ENCODE data around the gene CCDC3. TPM values are rescaled to one million over a fixed set of nuclear protein-coding genes. Genes with fewer than 3 reads are reported as not detected.
A peak's percentile ranks its signal among the peaks of the same experiment; 100 is the strongest.
"Not testable (repeated sequence)": the region's sequence is repeated elsewhere in the genome, so short reads cannot be mapped to it uniquely, and the experiment has no call there.

Gene CCDC3
- 22.1 TPM for polyA plus RNA-seq (ENCODE audit: insufficient read length)

GRCh38 chr10:13001041-13001886, at the start of gene CCDC3:
Gene CCDC3 (minus strand): TSS chr10:13001713. CDS start chr10:13001570, 143 bp downstream.
- DNase-seq, result no peak

GRCh38 chr10:13051126-13051694, 49.7 kb upstream of the CCDC3 start:
- no peak for DNase-seq

- DNase-seq, result no peak
These were observed 48.4 kb upstream of the CCDC3 start for GRCh38 chr10:13049774-13050420.

GRCh38 chr10:13048762-13049161, 47.2 kb upstream of the CCDC3 start:
- no peak for DNase-seq

- no peak for DNase-seq
These were observed 46.2 kb upstream of the CCDC3 start for GRCh38 chr10:13047529-13048206.

DNA sequence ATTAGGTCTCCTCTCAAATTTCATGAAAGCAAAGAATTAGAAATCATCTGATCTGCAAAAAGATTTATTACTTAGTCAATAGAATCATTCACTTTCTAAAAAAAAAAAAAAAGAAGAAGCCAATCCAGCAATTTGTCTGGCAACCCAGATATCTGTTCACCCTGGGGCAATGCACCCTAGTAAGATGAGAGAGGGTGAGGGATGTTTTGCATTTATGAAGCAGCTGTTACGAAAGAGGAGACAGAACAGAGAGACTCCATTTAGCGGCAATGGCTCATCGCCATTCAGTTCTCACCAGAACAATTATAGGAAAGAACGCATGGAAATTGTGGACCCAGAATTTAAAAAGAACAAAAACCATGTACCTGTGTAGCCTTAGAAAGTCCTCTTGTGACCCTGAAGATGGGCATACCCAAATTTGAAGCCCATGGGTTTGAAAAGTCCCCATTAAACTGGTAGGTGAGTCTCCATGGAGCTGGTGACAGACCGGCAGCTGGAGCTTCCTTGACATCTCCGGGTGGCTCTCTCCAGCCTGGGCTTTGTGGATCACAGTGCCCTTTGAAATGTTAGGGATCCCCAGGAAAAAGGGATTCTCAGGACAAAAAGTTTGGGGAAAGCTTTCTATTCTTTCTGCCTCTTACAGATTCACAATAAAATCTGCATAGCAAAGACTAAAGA, 45.5 kb upstream of the CCDC3 start:
- DNase-seq, result no peak

DNA sequence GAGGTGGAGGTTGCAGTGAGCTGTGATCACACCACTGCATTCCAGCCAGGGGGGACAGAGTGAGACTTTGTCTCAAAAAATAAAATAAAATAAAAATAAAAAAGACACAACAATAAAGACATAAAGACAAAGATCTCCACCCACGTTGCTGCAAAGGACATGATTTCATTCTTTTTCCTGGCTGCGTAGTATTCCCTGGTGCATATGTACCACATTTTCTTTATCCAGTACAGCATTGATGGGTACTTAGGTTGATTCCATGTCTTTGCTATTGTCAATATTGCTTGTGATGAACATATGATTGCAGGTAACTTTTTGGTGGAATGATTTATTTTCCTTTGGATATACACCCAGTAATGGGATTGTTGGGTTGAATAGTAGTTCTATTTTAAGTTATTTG, 42.0 kb upstream of the CCDC3 start:
- DNase-seq, result no peak

DNA sequence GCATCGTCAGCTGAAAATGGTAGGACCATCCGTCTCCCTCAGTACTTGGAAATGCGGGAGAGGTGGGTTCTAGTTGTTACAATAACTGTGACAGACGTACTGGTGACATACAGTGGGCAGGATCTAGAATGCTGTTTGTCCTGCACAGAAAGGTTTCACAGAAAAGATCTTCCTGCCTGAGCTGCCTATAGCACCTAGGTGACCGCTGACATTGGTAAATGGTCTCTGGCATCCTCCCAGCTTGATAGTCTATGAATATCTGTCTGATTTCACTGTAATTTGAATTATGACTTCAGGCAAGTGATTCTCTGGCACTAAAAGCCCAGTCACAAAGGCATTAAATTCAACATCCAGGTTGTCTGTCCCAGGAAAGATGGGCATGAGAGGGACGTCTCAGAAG, 38.2 kb upstream of the CCDC3 start:
- no peak for DNase-seq

DNA sequence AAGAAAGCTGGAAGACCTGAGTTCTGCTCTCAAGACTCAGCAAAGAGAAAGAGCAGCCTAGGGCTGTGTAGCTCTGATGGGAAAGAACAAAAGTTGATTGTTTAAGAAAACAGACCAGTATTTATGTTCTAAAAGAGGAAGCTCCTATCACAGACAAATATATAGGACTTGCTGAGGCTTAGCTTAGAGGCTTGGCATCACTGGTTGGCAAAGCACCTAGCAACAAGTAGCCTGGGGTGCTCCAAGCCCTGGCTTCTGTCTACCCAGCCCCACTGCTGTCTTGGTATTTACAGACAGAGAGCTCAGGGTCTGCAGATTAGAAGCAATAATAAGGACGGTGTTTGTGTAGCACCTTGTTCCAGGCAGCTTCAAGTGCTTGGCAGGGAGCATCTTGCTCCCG, 36.9 kb upstream of the CCDC3 start:
- DNase-seq, result no peak

GRCh38 chr10:13037832-13038231, 36.3 kb upstream of the CCDC3 start:
- DNase-seq, result no peak

DNA sequence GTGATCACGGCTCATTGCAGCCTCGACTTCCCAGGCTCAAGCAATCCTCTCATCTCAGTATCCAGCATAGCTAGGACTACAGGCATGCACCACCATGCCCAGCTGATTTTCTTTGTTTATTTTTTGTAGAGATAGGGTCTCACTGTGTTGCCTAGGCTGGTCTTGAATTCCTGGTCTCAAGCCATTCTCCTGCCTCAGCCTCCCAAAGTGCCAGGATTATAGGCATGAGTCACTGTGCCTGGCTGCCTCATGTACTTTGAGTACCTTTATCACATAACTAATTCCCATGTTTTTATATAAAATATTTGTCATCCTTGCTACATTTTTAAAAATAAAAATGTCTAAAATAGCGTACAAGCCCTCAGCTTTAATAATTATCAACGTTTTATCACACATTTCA, 35.3 kb upstream of the CCDC3 start:
- no peak for DNase-seq

DNA sequence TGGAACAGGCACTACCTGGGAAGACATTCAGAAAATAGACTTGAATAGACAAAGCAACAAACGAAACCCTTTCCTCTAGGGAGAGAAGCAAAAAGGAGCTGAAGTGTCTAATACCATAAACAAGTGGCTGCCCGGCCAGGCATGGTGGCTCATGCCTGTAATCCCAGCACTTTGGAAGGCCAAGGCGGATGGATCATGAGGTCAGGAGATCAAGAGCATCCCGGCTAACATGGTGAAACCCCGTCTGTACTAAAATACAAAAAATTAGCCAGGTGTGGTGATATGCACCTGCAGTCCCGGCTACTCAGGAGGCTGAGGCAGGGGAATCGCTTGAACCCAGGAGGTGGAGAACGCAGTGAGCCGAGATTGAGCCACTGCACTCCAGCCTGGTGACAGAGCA, 34.2 kb upstream of the CCDC3 start:
- not testable (repeated sequence) for DNase-seq

DNA sequence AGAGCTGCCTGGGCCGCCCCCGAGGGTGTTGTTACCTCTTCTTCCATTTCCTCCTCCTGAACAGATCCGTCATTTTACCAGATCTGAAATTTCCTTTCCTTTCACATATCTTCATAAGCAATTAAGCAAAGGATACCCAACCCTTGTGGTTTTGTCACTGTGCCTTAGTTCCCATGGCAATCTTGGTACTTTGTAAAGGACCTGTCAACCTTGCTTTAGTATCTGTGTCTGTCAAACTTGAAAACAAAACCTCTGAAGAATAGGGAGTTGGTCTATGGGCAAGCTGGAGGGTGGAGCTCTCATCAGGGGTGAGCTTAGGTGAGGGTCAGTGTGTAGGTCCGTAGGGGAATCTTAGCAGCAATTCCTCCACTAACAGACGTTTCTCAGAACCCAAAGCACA, 25.4 kb upstream of the CCDC3 start:
- DNase-seq, result no peak

- DNase-seq, result no peak
These were observed 22.2 kb upstream of the CCDC3 start for GRCh38 chr10:13023754-13024153.

DNA sequence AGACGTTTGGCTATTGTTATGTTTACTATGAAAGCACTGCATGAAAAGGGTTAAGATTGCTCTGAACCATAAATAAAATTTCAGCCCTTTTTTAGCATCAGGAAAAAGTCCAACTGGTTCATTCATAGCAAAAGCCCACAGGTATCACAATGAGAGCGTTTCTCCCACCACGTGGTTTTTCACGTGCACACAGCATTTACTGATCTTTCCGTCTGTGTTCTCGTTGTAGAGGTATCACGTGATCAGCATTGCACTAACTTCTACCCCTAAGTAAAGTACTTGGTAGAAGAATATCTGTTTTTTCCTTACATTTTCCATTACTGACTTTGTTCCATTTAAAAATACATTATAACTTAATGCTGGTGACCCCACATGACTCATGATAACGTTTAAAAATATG, 17.8 kb upstream of the CCDC3 start:
- no peak for DNase-seq

DNA sequence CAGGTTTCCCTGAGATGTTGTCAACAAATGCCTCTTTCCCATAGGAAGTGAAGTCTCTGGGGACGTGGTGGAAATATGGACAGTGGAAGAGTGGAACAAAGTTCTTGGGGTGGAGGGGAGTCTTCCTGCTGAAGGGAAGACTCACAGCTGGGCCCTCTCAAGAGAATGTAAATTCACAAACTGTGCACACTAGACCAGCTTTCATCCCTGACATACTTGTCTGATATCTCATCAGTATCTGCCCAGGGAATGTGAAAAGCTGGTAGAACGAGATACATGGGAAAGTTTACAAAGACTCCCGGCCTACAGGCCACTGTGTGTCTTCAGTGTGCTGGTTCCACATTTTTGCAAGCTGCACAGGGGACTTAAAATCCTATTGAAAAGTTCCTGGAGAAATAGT, 16.7 kb upstream of the CCDC3 start:
- DNase-seq, result no peak

DNA sequence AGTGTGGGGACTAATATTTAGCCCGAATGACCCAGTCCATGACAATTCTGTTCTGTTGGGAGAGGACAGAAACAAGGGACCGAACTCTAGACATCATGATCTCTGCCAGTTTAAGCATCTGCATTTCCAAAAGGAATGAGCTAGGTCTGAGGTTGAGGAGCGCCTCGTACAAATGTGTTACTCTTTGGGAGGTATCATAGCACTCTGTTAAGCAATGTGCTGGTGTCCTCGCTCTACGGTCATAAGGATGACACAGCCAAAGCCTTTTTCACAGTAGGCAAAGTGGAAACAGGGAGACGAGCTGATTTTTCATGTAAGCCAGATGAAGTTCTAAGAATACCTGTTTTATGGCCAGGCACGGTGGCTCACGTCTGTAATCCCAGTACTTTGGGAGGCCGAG, 15.4 kb upstream of the CCDC3 start:
- DNase-seq, result no peak

GRCh38 chr10:13016426-13016825, 14.9 kb upstream of the CCDC3 start:
- no peak for DNase-seq

DNA sequence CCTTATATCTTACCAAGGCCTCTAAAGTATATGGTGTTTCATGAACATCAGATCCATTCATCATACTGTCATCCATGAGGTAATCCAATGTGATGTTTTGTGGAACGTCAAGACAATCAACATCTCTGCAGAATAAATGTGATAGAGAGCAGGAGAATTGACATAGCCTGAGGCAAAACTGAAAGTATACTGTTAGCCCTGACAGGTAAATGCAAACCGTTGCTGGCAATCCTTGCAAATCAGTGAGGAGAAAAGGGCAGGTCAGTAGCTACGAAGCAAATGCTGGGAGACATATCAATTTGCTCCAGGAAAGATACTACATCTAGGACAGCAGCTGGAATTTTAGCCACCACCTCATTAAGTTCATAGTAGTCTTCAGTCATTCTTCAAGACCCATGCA, 4.5 kb upstream of the CCDC3 start:
- no peak for DNase-seq

DNA sequence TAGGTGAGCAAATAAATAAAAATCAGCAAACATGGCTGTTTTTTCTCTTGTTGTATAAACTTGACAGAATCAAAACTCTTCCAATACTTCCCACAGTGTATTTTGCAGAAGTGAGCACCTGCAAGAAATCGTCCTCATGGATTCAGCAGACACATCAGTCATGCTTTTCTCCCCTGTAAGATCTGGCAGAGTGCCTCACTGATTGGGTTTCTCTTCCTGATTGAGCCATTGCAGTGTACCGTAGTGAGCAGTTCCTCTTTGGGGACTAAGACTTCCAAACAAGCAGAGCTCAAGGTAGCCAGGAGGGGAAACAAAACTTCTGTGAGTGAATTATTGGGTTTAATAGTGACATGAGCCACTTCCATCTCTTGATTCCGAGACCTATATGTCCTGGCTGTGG, 2.2 kb upstream of the CCDC3 start:
- DNase-seq, result no peak

- DNase-seq, result peak; percentile 30
These were observed 1.5 kb upstream of the CCDC3 start for GRCh38 chr10:13003004-13003403.

GRCh38 chr10:13001887-13002212, 337 bp upstream of the CCDC3 start:
- no peak for DNase-seq

- no peak for DNase-seq
These were observed 1.1 kb downstream of the CCDC3 start for GRCh38 chr10:13000431-13000830.

All from hindlimb muscle (tissue), 1 donor.